Raji (cell line): ENCODE measurements around the gene TPT1.

Experiments used
- POLR2A ChIP-seq: IDR thresholded peaks from 2 replicates; pipeline ENCODE4 v1.6.1; 2011; ENCODE audit warnings: low read depth, low read length, control low read depth; ENCODE audit not compliant: insufficient read depth

The TPT1 gene

DNA sequence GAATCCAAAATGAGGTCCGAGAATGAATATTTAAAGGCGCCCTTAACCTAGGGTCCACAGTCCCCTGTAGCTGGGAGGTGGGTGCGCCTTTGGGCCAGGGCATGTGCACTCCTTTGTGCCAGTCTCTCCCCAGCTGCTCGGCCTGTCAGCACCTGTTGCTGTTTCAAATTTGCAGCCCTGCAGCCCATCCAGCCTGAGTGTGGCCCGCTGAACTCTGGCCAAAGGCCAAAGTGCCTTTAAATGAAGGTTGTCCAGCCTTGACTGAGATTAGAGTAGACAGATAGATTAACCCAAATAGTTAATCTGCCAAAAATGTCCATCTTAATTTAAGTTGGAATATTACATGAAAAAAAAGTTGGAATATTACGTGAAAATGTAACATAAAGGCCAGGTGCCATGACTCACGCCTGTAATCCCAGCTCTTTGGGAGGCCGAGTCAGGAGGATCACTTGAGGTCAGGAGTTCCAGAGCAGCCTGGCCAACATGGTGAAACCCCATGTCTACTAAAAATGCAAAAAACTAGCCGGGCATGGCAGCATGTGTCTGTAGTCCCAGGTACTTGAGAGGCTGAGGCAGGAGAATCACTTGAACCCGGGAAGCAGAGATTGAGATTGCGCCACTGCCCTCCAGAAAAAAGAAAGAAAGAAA, 25.3 kb downstream of the TPT1 start:
- no peak for TF ChIP-seq POLR2A

DNA sequence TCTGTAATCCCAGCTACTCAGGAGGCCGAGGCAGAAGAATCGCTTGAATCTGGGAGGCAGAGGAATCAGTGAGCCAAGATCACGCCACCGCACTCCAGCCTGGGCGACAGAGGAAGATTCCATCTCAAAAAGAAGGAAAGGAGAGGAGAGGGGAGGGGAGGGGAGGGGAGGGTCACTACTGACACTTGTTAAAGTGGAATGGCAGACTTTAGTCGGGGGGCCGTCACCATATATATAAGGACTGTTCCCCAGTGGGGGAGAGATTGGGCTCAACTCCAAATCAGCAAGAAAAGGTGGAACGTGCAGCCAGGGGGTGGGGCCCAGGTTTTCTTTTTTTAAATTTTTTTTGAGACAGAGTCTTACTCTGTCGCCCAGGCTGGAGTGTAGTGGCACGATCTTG, 26.2 kb downstream of the TPT1 start:
- no peak for TF ChIP-seq POLR2A

DNA sequence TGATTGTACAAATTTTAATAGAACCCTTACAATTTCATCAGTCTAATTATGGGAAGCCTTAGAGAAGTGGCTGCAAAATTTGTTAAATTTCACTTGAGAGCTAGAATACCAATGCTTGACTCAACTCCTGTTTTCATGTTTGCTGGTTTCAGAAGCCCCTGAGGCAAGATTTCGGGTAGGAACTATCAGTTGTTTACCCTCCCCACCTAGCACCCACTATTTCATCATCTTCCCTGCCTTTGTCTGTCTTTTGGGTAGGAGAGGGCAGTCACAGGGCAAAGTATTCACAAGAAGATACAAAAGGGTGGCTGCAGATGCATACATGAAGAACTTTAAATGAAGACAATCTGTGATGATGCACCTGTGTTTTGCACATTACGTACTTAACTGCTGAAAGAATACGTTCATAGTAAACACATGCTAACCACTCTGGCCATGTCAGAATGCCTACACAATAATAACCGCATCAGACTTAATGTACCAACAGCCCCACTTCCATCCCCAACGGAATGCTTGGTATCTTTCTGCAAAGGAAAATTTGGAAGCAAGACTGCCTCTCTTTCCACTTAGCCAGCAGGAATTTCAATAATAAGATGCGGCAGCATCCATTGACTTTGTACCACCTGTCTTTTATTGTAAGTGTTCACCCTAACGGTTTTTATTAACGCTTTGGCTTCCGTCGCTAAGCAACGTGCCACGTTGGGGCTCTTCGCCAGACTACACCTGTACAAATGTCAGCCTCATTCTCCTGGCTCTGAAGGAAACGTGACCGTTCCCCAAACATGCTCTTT, 30.4 kb downstream of the TPT1 start:
- no peak for TF ChIP-seq POLR2A

DNA sequence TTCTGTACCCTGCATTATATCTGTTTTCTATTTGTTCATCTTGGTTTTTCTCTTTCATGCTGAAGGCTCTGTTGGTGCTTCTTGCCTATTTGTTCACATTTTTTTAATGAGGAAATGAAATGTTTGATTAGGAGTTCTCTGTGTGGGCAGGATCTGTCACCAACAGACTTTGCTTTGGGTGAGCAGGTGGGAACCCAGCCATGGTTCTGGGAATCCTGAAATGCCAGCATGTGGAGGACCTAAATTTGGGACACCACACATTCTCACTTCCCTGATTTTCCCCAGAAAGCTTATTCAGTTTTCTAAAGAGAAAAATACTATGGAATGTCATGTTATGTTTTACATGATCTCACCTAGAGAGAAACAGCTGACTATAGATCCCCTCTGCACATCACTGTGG, 34.0 kb downstream of the TPT1 start:
- no peak for TF ChIP-seq POLR2A

DNA sequence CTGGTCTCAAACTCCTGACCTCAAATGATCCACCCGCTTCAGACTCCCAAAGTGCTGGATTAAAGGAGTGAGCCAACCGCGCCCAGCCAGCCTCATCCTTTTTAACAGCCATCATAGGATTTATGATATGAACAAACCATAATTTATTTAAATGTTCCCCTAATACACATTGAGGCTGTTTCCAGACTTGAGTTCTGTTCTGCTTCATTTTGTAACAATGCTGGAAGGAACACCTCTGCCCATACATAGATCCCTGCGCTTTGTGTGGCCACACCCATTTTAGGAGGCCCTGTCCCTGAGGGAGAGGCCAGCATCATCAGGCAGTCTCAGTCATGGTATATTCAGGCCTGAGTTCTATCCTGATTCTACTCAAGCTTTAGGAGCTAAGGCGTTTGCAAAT, 35.9 kb downstream of the TPT1 start:
- TF ChIP-seq POLR2A: no peak

DNA sequence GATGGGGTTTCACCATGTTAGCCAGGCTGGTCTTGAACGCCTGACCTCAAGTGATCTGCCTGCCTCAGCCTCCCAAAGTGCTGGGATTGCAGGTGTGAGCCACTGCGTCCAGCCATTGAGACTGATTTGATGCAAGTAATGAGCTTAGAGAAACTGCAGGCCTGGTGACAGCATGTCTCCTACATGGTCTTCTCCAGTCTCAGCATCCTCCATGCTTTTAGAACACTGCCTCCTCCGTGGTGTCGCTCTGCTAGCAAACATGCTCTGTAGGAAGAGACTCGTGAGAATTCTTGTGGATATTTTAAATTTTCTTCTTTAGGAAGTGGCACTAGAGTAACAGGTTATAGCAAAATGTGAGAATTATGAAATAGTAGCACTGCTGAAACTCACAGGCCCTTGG, 37.1 kb downstream of the TPT1 start:
- no peak for TF ChIP-seq POLR2A

DNA sequence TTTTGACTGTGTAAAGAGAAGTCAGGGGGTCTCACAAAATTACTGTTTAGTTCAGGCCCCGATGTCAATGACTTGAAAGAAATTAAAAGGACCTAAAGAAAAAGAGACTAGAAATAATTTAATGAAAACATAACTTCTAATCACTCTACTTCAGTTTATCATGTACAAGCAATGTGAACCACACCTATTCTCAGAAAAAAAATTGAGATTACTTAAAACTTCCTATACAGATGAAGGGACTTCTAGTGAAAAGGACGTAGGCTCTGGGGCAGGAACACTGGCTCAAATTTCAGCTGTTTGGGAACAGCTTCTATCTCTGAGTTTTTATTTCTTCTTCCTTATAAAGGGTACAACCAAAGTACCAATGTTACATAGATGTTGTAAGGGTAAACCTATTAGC, 38.0 kb downstream of the TPT1 start:
- TF ChIP-seq POLR2A: no peak

DNA sequence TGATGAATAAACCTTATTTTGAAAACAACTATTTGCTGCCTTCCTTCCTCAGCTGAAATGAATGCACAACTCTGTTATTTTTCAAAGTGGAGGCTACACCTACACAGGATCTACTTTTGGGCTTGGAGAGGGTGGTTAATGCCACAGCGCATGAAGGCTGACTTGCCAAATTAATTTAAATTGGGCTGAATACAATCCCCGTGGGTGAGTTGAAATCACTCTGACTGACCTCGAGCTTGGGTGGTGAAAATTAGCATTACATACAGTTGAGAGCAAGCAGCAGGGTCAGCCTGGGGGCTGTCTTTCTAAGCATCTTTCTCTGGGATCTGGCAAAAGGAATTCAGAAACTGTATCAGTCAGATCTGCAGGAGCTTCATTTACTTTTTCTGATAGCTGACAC, 38.5 kb downstream of the TPT1 start:
- no peak for TF ChIP-seq POLR2A

DNA sequence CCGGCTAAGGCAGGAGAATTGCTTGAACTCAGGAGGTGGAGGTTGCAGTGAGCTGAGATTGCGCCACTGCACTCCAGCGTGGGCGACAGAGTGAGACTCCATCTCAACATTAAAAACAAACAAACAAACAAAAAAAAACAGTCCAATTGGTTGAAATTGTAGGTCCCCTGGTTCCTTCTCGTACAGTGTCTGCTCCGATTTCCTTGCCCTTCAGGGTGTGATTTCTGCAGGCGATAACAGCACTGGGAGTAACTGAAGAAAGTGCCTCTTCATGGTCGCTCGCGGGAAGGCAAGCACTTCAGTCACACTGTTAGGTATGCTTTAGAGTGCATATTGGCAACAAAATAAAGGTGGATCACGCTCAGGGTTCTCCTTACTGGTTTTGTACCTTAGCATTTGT, 39.7 kb downstream of the TPT1 start:
- no peak for TF ChIP-seq POLR2A

DNA sequence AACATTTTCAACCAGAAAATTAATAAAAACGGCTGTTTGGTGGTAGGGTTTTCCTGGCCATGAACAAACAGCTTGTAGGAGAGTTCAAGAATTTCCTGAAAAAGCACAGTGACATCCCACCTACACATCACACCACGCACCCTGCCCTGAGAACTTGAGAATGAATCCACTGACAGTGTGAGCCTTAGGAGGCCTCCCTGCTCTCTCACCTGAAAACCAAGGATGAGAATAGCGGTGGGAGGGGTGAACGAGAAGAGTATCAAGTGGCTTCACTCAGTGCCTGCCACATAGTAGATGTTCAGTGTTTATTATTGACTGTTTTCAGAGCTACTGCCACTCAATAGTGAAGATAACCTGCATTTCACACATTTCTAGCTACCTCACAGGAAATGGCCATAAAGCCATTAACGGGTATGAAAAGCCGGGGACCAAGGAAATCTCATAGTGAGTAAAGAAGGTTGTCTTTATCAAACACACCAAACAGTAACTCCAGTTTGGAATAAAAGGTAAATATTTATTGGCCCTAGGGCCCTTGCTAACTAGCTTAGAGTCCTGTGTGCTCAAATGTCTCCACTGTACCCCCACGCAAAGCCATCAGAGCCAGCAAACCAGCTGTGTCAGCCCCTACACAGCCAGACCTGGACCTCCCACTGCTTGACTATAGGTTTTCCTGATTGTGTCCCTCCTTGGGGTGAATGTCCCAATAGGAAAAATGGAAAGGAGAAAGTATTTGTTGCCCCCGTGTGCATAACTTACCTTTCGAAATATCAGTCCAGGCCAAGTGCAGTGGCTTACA, 40.6 kb downstream of the TPT1 start:
- TF ChIP-seq POLR2A: no peak

DNA sequence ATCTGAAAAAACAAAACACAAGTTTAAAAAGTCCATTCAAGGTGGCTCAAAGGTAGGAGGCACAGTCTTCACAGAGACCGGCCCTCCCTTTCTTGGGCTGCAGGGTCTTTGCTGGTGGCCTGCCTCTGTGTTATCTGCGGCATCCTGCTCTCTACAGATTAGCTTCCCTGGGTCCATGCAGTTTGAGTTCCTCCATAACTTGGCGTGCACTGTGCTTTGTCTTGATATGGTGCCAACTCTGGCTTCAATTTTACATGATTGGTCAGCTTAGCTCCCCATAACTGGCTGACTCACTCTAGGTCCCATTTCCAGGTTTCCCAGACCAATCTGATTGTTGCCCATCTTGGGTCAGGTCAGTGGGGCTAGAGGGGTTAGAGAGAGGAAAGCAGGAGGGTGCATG, 41.8 kb downstream of the TPT1 start:
- no peak for TF ChIP-seq POLR2A

DNA sequence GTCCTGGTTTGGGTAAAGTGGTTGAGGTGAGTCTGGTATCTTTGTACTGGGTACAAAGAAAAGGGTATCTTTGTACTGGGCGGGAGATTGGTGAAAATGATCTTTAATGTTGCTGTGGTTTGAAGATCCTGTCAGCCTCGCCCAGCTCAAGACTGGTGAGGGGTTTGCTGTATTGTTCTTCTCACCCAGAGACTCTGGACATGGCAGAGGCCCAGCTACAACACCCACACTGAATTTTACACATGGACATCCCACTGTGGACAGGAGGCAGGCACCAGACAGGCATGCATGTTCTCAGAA, 42.8 kb downstream of the TPT1 start:
- TF ChIP-seq POLR2A: no peak

DNA sequence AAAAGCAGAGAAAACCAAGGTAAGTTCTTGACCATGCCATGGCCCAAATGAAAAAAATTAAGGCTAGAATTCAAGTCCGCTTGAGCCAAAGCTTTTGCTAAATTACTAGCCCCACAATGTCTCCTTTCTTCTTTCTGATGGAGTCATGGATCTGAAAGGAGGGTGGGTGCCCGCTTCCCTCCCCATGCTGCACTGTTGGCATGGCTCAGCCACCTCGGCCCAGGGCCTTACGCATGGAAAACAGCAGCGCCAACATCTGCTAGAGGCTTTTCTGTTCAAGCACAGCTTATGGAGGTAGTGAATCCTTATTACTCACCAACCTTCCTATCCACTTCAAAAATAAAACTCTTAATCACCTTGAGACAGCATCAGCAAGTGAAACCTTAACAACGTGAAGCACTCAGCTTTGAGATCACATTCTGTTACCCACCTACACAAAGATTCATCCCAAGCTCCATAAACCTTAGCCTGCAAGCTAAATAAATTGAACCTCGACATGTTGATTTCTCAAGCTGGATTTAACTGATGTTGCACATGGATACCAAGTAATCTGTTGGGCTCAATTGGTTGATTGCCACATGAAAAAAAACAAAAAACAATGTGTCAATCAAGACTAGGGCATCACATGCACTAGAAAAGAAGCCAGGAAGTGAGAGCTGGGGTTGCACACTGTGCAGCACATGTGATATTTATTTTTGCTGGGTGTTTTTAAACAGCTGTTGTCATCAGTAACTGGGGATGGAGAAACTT, 43.4 kb downstream of the TPT1 start:
- no peak for TF ChIP-seq POLR2A

DNA sequence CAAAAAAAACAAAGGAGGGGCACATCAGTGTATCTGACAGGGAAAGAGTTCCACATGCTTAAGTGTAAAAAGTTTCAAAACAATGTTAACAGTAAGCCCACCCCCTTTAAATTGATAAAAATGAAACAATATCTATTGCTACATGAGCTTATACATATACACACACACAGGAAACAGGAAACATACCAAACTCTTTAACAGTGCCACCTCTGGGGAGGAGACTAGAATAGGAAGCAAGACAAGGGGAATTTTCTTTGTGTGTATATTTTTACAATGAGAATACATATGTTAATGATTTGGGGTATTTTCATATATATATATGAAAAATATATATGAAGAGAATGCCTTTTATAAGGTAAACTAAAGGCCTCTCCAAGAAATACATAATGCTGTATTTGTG, 44.7 kb downstream of the TPT1 start:
- TF ChIP-seq POLR2A: no peak

DNA sequence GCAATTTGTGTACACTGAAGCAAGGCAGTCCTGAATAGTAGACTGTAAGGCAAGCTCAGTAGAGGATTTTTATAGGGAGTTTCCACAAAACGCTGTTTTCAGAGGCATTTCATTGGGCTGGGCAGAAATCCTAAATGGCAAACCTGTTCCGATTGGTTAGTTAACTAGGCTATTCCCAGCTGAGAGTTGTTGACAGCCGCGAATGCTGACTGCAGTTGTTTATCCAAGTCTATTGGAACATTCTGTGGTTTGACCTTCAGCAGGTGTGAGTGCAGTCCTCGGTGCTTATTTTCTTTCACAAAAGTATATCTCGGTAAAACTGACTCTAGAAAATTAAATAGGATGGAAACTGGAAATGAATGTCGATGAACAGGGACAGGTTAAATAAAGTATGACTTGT, 45.4 kb downstream of the TPT1 start:
- TF ChIP-seq POLR2A: no peak
